H9 (cell line): ENCODE measurements around the gene KRT71. TPM values are rescaled to one million over a fixed set of nuclear protein-coding genes. Genes with fewer than 3 reads are reported as not detected.

Source experiments
- DNase-seq: peaks from one replicate; pipeline ENCODE4 v3.0.0-alpha.2; 2017
- H2AFZ ChIP-seq: one replicate; pipeline ENCODE4 v1.6.1; 2013; ENCODE audit warnings: mild to moderate bottlenecking, low read length, control low read depth, moderate library complexity
- H2AK5ac ChIP-seq: 2 replicates; pipeline ENCODE4 v1.6.1; 2013; ENCODE audit warnings: low read length, control low read depth, mixed read lengths; ENCODE audit not compliant: insufficient read length
- H2BK120ac ChIP-seq: one replicate; pipeline ENCODE4 v1.6.1; 2013; ENCODE audit warnings: low read depth, mild to moderate bottlenecking, low read length, control low read depth, inconsistent platforms; ENCODE audit not compliant: poor library complexity, severe bottlenecking
- H2BK12ac ChIP-seq: 2 replicates; pipeline ENCODE4 v1.6.1; 2013; ENCODE audit warnings: low read length, control low read depth, mixed read lengths, low read depth; ENCODE audit not compliant: insufficient read length
- H2BK15ac ChIP-seq: 2 replicates; pipeline ENCODE4 v1.6.1; 2013; ENCODE audit warnings: low read depth, low read length, control low read depth
- H2BK20ac ChIP-seq: one replicate; pipeline ENCODE4 v1.6.1; 2013; ENCODE audit warnings: low read depth, mild to moderate bottlenecking, low read length, control low read depth, inconsistent platforms; ENCODE audit not compliant: poor library complexity, severe bottlenecking
- H2BK5ac ChIP-seq: 2 replicates; pipeline ENCODE4 v1.6.1; 2013; ENCODE audit warnings: low read length, control low read depth, mixed read lengths; ENCODE audit not compliant: insufficient read length
- H3K14ac ChIP-seq: 2 replicates; pipeline ENCODE4 v1.6.1; 2013; ENCODE audit warnings: low read length, control low read depth; ENCODE audit not compliant: insufficient read depth
- H3K18ac ChIP-seq: 2 replicates; pipeline ENCODE4 v1.6.1; 2013; ENCODE audit warnings: low read depth, mild to moderate bottlenecking, mixed read lengths, low read length, control low read depth; ENCODE audit not compliant: insufficient read length
- H3K23ac ChIP-seq: 2 replicates; pipeline ENCODE4 v1.6.1; 2013; ENCODE audit warnings: low read length, control low read depth, mixed read lengths, low read depth; ENCODE audit not compliant: insufficient read length
- H3K23me2 ChIP-seq: 2 replicates; pipeline ENCODE4 v1.6.1; 2013; ENCODE audit warnings: low read depth, mild to moderate bottlenecking, mixed read lengths, low read length, control low read depth; ENCODE audit not compliant: insufficient read length, poor library complexity, severe bottlenecking
- H3K27ac ChIP-seq: 2 replicates; pipeline ENCODE4 v1.5.1; 2013; ENCODE audit warnings: low read length, control low read depth, mixed read lengths, low read depth; ENCODE audit not compliant: insufficient read length
- H3K27me3 ChIP-seq: 2 replicates; pipeline ENCODE4 v1.6.1; 2013; ENCODE audit warnings: low read length, control low read depth, inconsistent platforms; ENCODE audit not compliant: insufficient read depth
- H3K4ac ChIP-seq: 2 replicates; pipeline ENCODE4 v1.6.1; 2013; ENCODE audit warnings: low read depth, mild to moderate bottlenecking, control low read depth, inconsistent platforms, low read length, moderate library complexity
- H3K4me1 ChIP-seq: 2 replicates; pipeline ENCODE4 v1.6.1; 2013; ENCODE audit warnings: low read length, control low read depth, inconsistent platforms; ENCODE audit not compliant: insufficient read depth
- H3K4me2 ChIP-seq: 2 replicates; pipeline ENCODE4 v1.6.1; 2013; ENCODE audit warnings: low read length, control low read depth, mixed read lengths; ENCODE audit not compliant: insufficient read length, insufficient read depth
- H3K56ac ChIP-seq: 2 replicates; pipeline ENCODE4 v1.6.1; 2013; ENCODE audit warnings: low read depth, mild to moderate bottlenecking, mixed read lengths, low read length, control low read depth; ENCODE audit not compliant: insufficient read length
- H3K79me1 ChIP-seq: 2 replicates; pipeline ENCODE4 v1.6.1; 2013; ENCODE audit warnings: low read depth, mild to moderate bottlenecking, moderate library complexity, low read length, control low read depth, inconsistent platforms; ENCODE audit not compliant: insufficient read depth, poor library complexity, severe bottlenecking
- H3K79me2 ChIP-seq: 2 replicates; pipeline ENCODE4 v1.6.1; 2013; ENCODE audit warnings: low read length, control low read depth, inconsistent platforms; ENCODE audit not compliant: insufficient read depth
- H3K9ac ChIP-seq: 2 replicates; pipeline ENCODE4 v1.6.1; 2013; ENCODE audit warnings: low read length, control low read depth, mixed read lengths; ENCODE audit not compliant: insufficient read length; ENCODE audit errors: extremely low read depth
- H3K9me3 ChIP-seq: one replicate; pipeline ENCODE4 v1.6.1; 2013; ENCODE audit warnings: low read depth, low read length, inconsistent platforms; ENCODE audit not compliant: control insufficient read depth
- H3T11ph ChIP-seq: one replicate; pipeline ENCODE4 v1.6.1; 2013; ENCODE audit warnings: mild to moderate bottlenecking, low read length, control low read depth, inconsistent platforms
- H4K20me1 ChIP-seq: one replicate; pipeline ENCODE4 v1.6.1; 2013; ENCODE audit not compliant: control insufficient read depth, insufficient read length, insufficient read depth
- H4K5ac ChIP-seq: 2 replicates; pipeline ENCODE4 v1.6.1; 2013; ENCODE audit warnings: low read depth, mild to moderate bottlenecking, mixed read lengths, low read length, control low read depth; ENCODE audit not compliant: insufficient read length
- H4K8ac ChIP-seq: replicated peaks from 2 replicates; pipeline ENCODE4 v1.6.1; 2013; ENCODE audit warnings: low read length, control low read depth, mixed read lengths, low read depth; ENCODE audit not compliant: insufficient read length
- H4K91ac ChIP-seq: 2 replicates; pipeline ENCODE4 v1.6.1; 2013; ENCODE audit warnings: low read depth, mild to moderate bottlenecking, moderate library complexity, mixed read lengths, low read length, control low read depth; ENCODE audit not compliant: insufficient read length
- H3K27ac Mint-ChIP-seq, 3 experiments: 2 replicates in 2 of 3; 3 replicates in 1 of 3; pipeline ENCODE4 v1.8.0; 2020 to 2021; ENCODE audit warnings: mixed read lengths in 3 of 3, mild to moderate bottlenecking in 1 of 3, moderate library complexity in 1 of 3
- H3K27me3 Mint-ChIP-seq: 2 replicates; pipeline ENCODE4 v1.8.0; 2021; ENCODE audit warnings: low read depth, mild to moderate bottlenecking, moderate library complexity, mixed read lengths
- H3K36me3 Mint-ChIP-seq, 3 experiments: 2 replicates in 2 of 3; 3 replicates in 1 of 3; pipeline ENCODE4 v1.8.0; 2020 to 2021; ENCODE audit warnings: low read depth in 3 of 3, mixed read lengths in 3 of 3; ENCODE audit not compliant: insufficient read depth in 1 of 3
- H3K4me1 Mint-ChIP-seq, 2 experiments: 2 replicates each; pipeline ENCODE4 v1.8.0; 2020; ENCODE audit warnings: mixed read lengths in 2 of 2
- H3K4me3 Mint-ChIP-seq, 2 experiments: 2 replicates in 1 of 2; 3 replicates in 1 of 2; pipeline ENCODE4 v1.8.0; 2020 to 2021; ENCODE audit warnings: mild to moderate bottlenecking in 2 of 2, mixed read lengths in 2 of 2, moderate library complexity in 1 of 2
- H3K9me3 Mint-ChIP-seq, 2 experiments: 2 replicates in 1 of 2; 3 replicates in 1 of 2; pipeline ENCODE4 v1.8.0; 2020; ENCODE audit warnings: mild to moderate bottlenecking in 2 of 2, mixed read lengths in 2 of 2, moderate library complexity in 1 of 2
- WGBS: extraction: QIAGEN DNeasy Blood & Tissue Kit; methylation state at CpG from one replicate; pipeline ENCODE4 v1.1.7; 2013; ENCODE audit warnings: missing lambda C conversion rate, low lambda C conversion rate, mixed read lengths; ENCODE audit not compliant: insufficient read length; ENCODE audit errors: extremely low coverage; 5-methylcytosine and 5-hydroxymethylcytosine counted together
- total RNA-seq: library from RNA; stranded (reverse); gene quantifications from 2 replicates; pipeline ENCODE4 v1.2.1, GENCODE V29; 2021
- TF ChIP-seq, protein P1 (sequence below): fragments of 200-600 bp; sonication (generic); conservative IDR thresholded peaks from 3 replicates; pipeline ENCODE4 v1.8.0; 2021; ENCODE audit warnings: antibody characterized with exemption, mild to moderate bottlenecking

Gene KRT71
- total RNA-seq, 1 experiment from 2014 or later: not detected

GRCh38 chr12:52555577-52555976 lies 2.6 kb upstream of the KRT71 start:
- Histone ChIP-seq H3T11ph (no peak overlapping the region), H2AK5ac (no peak overlapping the region), H2BK120ac (no peak overlapping the region), H4K20me1 (no peaks in the 10 kb centered on the region), H3K56ac (no peak overlapping the region), H2AFZ (no peak overlapping the region), H4K8ac (no peak overlapping the region), H3K14ac (no peak overlapping the region), H3K79me2 (no peaks in the 10 kb centered on the region), H3K9ac (no peak overlapping the region), H4K5ac (no peak overlapping the region), H2BK5ac (no peak overlapping the region), H3K4me1 (no peaks in the 10 kb centered on the region), H3K18ac (no peak overlapping the region), H3K23ac (no peak overlapping the region), H3K9me3 (no peaks in the 10 kb centered on the region), H3K23me2 (no peaks in the 10 kb centered on the region), H3K4me2 (no peak overlapping the region), H2BK12ac (no peak overlapping the region), H4K91ac (no peak overlapping the region), H2BK15ac (no peak overlapping the region), H3K27ac (no peak overlapping the region), H3K27me3 (no peaks in the 10 kb centered on the region), H3K4ac (no peak overlapping the region), H2BK20ac (no peak overlapping the region), H3K79me1 (no peaks in the 10 kb centered on the region)
- Mint-ChIP-seq H3K9me3 (no peaks in the 10 kb centered on the region), H3K36me3 (no peaks in the 10 kb centered on the region), H3K27me3 (peaks cover 17% of the 10 kb centered on the region), H3K27ac (no peak overlapping the region), H3K4me3 (no peak overlapping the region), H3K4me1 (no peaks in the 10 kb centered on the region)
- WGBS: no CpG with 5 or more reads among the region's 6 CpGs
- DNase-seq: no peak
- TF ChIP-seq, protein P1, sequence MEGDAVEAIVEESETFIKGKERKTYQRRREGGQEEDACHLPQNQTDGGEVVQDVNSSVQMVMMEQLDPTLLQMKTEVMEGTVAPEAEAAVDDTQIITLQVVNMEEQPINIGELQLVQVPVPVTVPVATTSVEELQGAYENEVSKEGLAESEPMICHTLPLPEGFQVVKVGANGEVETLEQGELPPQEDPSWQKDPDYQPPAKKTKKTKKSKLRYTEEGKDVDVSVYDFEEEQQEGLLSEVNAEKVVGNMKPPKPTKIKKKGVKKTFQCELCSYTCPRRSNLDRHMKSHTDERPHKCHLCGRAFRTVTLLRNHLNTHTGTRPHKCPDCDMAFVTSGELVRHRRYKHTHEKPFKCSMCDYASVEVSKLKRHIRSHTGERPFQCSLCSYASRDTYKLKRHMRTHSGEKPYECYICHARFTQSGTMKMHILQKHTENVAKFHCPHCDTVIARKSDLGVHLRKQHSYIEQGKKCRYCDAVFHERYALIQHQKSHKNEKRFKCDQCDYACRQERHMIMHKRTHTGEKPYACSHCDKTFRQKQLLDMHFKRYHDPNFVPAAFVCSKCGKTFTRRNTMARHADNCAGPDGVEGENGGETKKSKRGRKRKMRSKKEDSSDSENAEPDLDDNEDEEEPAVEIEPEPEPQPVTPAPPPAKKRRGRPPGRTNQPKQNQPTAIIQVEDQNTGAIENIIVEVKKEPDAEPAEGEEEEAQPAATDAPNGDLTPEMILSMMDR: no peak
